NCI-H345 treated with DMSO at 0.1 percent for 48 hours (cell line): ENCODE results near the gene WDR82.
A peak's percentile ranks its signal among the peaks of the same experiment; 100 is the strongest.

Experiments
- DNase-seq: peaks from one replicate; lab custom pipeline; 2025; ENCODE audit not compliant: unreplicated experiment; lab: John Stamatoyannopoulos, UW

WDR82 gene, protein sequence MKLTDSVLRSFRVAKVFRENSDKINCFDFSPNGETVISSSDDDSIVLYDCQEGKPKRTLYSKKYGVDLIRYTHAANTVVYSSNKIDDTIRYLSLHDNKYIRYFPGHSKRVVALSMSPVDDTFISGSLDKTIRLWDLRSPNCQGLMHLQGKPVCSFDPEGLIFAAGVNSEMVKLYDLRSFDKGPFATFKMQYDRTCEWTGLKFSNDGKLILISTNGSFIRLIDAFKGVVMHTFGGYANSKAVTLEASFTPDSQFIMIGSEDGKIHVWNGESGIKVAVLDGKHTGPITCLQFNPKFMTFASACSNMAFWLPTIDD

GRCh38 chr3:52278510-52279069 is at the start of gene WDR82:
TSS of gene WDR82 (minus strand) at chr3:52278649. CDS start at chr3:52278361, 288 bp downstream.
- DNase-seq, result peak; percentile 58

GRCh38 chr3:52327486-52328290 is 49.2 kb upstream of the WDR82 start:
- DNase-seq, result no peak

GRCh38 chr3:52326976-52327375 is 48.5 kb upstream of the WDR82 start:
- no peak for DNase-seq

- no peak for DNase-seq
Measured at GRCh38 chr3:52325686-52326085, 47.2 kb upstream of the WDR82 start.

DNA sequence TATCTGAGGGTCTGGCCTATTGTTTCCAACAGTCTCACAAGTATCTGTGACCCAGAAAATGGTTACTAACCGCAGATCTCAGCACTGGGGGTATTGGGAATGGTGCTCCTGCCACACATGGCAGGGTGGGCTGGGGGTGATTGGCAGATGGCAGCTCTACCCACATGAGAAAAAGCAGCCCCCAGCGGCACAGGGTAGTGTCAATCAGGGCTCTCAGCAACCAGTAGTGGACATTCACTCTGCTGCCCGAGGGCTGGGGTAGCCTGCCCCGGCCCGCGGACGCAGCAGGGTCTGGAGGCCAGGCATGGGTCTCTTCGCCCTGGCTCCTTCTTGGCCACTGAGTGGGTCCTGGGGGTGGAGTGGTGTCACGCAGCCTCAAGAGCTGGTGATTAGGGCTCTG is 46.2 kb upstream of the WDR82 start:
- DNase-seq, result no peak

DNA sequence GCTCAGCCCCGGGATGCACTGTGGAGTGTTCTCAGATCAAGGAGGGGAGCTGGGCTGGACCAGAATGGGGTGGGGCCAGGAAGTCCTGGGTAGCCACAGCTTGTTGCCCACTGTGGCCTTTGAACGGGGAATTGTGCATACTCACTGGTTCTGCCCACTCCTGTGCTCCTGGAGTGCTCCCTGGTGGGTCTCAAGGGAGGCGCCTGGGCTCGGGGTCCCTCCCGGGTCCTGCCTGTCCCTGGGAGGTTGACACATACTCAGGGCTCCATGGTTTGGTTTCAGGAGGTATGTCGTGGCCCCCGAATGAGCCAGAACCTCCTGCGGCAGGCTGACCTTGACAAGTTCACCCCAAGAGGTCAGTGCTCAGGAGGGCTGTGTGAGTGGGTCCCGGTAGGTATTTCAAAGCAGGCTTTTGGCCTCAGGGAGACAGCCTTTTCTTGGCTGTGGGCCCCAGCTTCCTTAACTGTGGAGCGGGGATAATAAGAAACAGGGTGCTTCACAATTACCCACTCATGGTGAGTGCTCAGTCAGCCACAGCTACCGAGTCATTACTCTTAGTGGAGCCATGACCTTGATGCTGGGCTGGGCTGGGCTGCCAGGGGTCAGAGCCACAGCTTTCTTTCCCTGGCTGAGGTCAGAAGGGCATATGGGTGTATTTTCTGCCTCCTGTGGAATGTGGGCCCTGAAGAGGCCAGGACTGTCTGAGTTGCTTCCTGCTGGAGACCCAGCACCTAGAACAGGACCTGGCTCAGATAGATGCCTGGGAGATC is 45.3 kb upstream of the WDR82 start:
- DNase-seq, result no peak

DNA sequence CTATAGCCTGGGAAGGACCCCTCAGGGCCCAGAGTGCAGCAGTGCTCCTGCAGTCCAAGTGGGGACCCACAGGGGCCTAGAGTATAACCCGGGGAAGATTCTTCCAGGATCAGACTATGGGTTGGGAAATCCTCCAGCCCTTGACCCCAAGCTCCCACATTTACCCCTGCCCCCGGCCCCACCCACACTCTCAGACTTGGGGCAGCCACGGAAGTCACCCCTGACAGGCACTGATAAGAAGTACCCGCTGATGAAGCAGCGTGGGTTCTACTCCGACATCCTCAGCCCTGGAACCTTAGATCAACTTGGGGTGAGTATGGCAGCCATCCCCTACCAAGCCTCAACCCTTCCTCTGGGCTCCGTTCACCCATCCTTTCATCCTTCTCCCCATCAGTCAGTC is 44.0 kb upstream of the WDR82 start:
- DNase-seq, result no peak

GRCh38 chr3:52321481-52321880 is 43.0 kb upstream of the WDR82 start:
- DNase-seq, result no peak

- no peak for DNase-seq
Measured at GRCh38 chr3:52319921-52320595, 41.6 kb upstream of the WDR82 start.

DNA sequence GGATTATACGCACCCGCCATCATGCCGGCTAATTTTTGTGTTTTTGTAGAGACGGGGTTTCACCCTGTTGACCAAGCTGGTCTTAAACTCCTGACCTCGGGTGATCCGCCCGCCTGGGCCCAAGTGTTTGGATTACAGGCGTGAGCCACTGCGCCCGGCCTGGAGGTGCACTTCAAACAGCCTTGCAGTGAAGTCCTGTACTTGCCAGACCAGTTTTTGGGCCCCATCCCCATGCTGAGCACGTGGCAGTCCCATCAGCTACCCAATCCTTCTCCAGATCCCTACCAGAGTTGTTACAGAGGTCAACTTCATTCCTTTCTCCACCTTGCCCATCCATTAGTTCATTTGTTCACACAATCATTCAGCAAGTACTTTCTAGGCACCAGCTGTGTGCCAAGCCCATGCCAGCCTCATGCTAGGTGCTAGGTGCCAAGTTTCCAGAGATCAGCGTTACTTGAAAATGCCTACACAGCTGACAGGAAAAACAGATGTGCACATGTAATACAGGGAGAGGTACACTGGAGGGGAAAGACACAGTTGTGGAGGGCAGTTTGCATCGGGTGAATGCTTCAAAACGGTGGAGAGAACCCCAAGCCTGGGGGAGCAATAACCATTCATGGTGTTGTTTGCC is 39.9 kb upstream of the WDR82 start:
- DNase-seq, result no peak

DNA sequence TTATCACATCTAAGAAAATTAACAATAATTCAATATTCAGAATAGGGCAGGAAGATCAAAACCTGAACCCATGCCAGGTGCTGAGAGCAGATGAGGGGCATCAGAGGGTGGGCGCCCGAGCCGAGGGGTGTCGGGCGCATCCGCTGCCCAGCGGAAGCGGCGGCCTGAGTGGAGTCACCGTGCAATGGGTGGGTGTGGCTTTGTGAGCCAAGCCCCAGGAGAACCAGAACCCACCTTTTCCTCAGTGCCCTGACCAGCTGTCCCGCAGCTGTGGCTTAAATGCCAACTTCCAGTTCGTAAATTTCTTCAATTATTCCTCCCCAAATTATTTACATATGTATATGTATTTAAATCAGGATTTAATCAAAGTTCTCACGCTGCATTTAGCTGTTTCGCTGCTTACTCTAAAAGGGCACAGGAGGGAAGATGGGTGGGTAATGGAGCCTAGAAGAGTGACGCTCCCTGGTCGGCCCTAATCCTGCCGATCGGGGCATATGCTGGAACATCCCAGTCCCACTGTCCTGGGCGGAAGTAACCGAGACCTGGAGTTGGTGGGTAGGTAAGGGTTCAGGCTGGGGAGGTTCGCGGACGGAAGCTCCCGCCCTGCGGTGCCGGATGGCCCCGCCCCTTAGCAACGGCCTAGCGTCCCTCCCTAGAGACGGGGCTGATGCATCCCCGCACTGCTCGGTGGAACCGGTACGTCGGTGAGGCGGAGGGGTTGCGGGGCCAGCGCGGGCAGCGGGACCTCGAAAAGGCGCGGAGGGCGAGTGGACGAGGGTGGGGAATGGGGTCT is 39.0 kb upstream of the WDR82 start:
- DNase-seq, result no peak

- no peak for DNase-seq
Measured at GRCh38 chr3:52315977-52316764, 37.7 kb upstream of the WDR82 start, which contains the start of gene DNAH1. TSS of gene DNAH1 (plus strand) at chr3:52316319. CDS start at chr3:52322443, 6,124 bp downstream.

GRCh38 chr3:52315006-52315405 is 36.6 kb upstream of the WDR82 start:
- no peak for DNase-seq

DNA sequence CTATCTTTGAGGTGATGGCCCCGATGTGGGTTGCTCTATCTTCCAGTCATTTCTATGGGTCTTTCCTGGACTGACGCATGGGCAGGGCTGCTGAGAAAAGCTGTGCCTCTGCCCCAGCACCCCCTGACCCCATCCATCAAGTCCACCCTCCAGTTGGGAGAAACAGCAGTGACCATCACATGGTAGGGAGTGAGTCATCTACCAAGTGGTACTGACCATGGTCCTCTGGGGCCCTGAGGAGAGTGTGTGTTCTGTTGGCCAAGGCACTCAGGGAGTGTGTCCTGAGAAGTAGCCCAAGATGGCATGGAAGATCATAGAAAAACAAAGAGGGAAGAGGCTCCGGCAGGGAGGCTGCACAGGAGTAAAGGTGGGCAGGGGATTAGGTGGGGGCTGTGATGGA is 36.0 kb upstream of the WDR82 start:
- no peak for DNase-seq

- DNase-seq, result no peak
Measured at GRCh38 chr3:52313774-52314188, 35.3 kb upstream of the WDR82 start.

- no peak for DNase-seq
Measured at GRCh38 chr3:52313188-52313773, 34.8 kb upstream of the WDR82 start.

GRCh38 chr3:52311576-52312119 is 33.2 kb upstream of the WDR82 start:
- no peak for DNase-seq
